GM18502 (cell line): ENCODE results near the gene APBB1IP.
"Not testable (repeated sequence)": the region's sequence is repeated elsewhere in the genome, so short reads cannot be mapped to it uniquely, and the experiment has no call there.

Experiments
- ATAC-seq: cut with Tn5 transposase; IDR thresholded peaks from one replicate; pipeline ENCODE4 v1.9.1; 2021; ENCODE audit warnings: mild to moderate bottlenecking; ENCODE audit not compliant: unreplicated experiment, poor library complexity

The APBB1IP gene

GRCh38 chr10:26550774-26551526 is 112.8 kb downstream of the APBB1IP start:
- peak; percentile 92 for ATAC-seq

- ATAC-seq = no peak
Measured at GRCh38 chr10:26554246-26554645, 116.1 kb downstream of the APBB1IP start.

- ATAC-seq = no peak
Measured at GRCh38 chr10:26555719-26556368, 117.7 kb downstream of the APBB1IP start.

GRCh38 chr10:26556748-26557640 is 118.9 kb downstream of the APBB1IP start:
- ATAC-seq = no peak

GRCh38 chr10:26557641-26558014 is 119.5 kb downstream of the APBB1IP start:
- no peak for ATAC-seq

GRCh38 chr10:26566525-26567350 is 128.6 kb downstream of the APBB1IP start:
- ATAC-seq = no peak

- no peak for ATAC-seq
Measured at GRCh38 chr10:26567351-26567721, 129.2 kb downstream of the APBB1IP start.

- ATAC-seq = no peak
Measured at GRCh38 chr10:26571655-26572054, 133.5 kb downstream of the APBB1IP start.

- no peak for ATAC-seq
Measured at GRCh38 chr10:26573674-26574073, 135.5 kb downstream of the APBB1IP start.

GRCh38 chr10:26574783-26575182 is 136.6 kb downstream of the APBB1IP start:
- ATAC-seq = peak; percentile 84

- ATAC-seq = not testable (repeated sequence)
Measured at GRCh38 chr10:26578371-26578770, 140.2 kb downstream of the APBB1IP start.

GRCh38 chr10:26579256-26580063 is 141.3 kb downstream of the APBB1IP start:
- ATAC-seq = no peak

- no peak for ATAC-seq
Measured at GRCh38 chr10:26586211-26586610, 148.1 kb downstream of the APBB1IP start.

GRCh38 chr10:26588611-26589010 is 150.5 kb downstream of the APBB1IP start:
- ATAC-seq = no peak

- not testable (repeated sequence) for ATAC-seq
Measured at GRCh38 chr10:26589813-26590212, 151.7 kb downstream of the APBB1IP start.

- ATAC-seq = no peak
Measured at GRCh38 chr10:26593896-26594295, 155.8 kb downstream of the APBB1IP start.

GRCh38 chr10:26603283-26603682 is 165.1 kb downstream of the APBB1IP start:
- ATAC-seq = not testable (repeated sequence)

- ATAC-seq = not testable (repeated sequence)
Measured at GRCh38 chr10:26604320-26605093, 166.4 kb downstream of the APBB1IP start.
